Neuronal stem cell (in vitro differentiated cells): ENCODE results near the gene CCDC102A.

Experiments used
- DNase-seq: peaks from one replicate; pipeline ENCODE4 v3.0.0-alpha.2; 2013; ENCODE audit warnings: low spot score
- H2AFZ ChIP-seq: one replicate; pipeline ENCODE4 v1.6.1; 2013; ENCODE audit warnings: mild to moderate bottlenecking, low read length, inconsistent platforms
- H2AK5ac ChIP-seq: 2 replicates; pipeline ENCODE4 v1.6.1; 2013; ENCODE audit warnings: low read depth, mild to moderate bottlenecking, inconsistent platforms, low read length, moderate library complexity, mixed read lengths
- H2BK120ac ChIP-seq: 2 replicates; pipeline ENCODE4 v1.6.1; 2013; ENCODE audit warnings: low read depth, mild to moderate bottlenecking, inconsistent platforms, low read length, moderate library complexity, mixed read lengths
- H2BK12ac ChIP-seq: one replicate; pipeline ENCODE4 v1.6.1; 2013; ENCODE audit warnings: low read length, inconsistent platforms
- H2BK15ac ChIP-seq: 2 replicates; pipeline ENCODE4 v1.6.1; 2013; ENCODE audit warnings: mild to moderate bottlenecking, low read length, inconsistent platforms, mixed read lengths
- H2BK5ac ChIP-seq: one replicate; pipeline ENCODE4 v1.6.1; 2013; ENCODE audit warnings: inconsistent platforms, mild to moderate bottlenecking, low read length, moderate library complexity
- H3K14ac ChIP-seq: one replicate; pipeline ENCODE4 v1.6.1; 2013; ENCODE audit warnings: low read length, inconsistent platforms
- H3K18ac ChIP-seq: 2 replicates; pipeline ENCODE4 v1.6.1; 2013; ENCODE audit warnings: low read length, inconsistent platforms
- H3K23ac ChIP-seq: 2 replicates; pipeline ENCODE4 v1.6.1; 2013; ENCODE audit warnings: low read depth, mild to moderate bottlenecking, mixed read lengths, low read length, inconsistent platforms; ENCODE audit not compliant: poor library complexity
- H3K27ac ChIP-seq: replicated peaks from 3 replicates; pipeline ENCODE4 v1.5.1; 2013; ENCODE audit warnings: low read length, inconsistent platforms
- H3K27me3 ChIP-seq, 3 experiments: 2 replicates each; pipeline ENCODE4 v1.6.1; 2013; ENCODE audit warnings: low read length in 3 of 3, mild to moderate bottlenecking in 2 of 3, inconsistent platforms in 1 of 3, low read depth in 1 of 3, mixed read lengths in 1 of 3, moderate library complexity in 1 of 3; ENCODE audit not compliant: control insufficient read depth in 3 of 3, insufficient read depth in 3 of 3
- H3K36me3 ChIP-seq, 2 donors: replicated peaks in 1 of 2; 2 replicates each; pipeline ENCODE4 v1.6.1; 2013; ENCODE audit warnings: low read length in 2 of 2; ENCODE audit not compliant: control insufficient read depth in 2 of 2, insufficient read depth in 2 of 2
- H3K4ac ChIP-seq: 2 replicates; pipeline ENCODE4 v1.6.1; 2013; ENCODE audit warnings: inconsistent platforms, mild to moderate bottlenecking, low read length, moderate library complexity
- H3K4me1 ChIP-seq, 2 donors: 1 replicate in 1 of 2; 2 replicates in 1 of 2; pipeline ENCODE4 v1.6.1; 2013; ENCODE audit warnings: low read length in 2 of 2, low read depth in 1 of 2; ENCODE audit not compliant: control insufficient read depth in 2 of 2, insufficient read depth in 1 of 2
- H3K4me2 ChIP-seq: one replicate; pipeline ENCODE4 v1.6.1; 2013; ENCODE audit warnings: mild to moderate bottlenecking, low read length, inconsistent platforms; ENCODE audit not compliant: insufficient read depth, poor library complexity, severe bottlenecking
- H3K4me3 ChIP-seq, 2 donors: 2 replicates each; pipeline ENCODE4 v1.5.1; 2013; ENCODE audit warnings: low read length in 2 of 2, mild to moderate bottlenecking in 2 of 2, inconsistent platforms in 1 of 2, moderate library complexity in 1 of 2
- H3K79me1 ChIP-seq: one replicate; pipeline ENCODE4 v1.6.1; 2013; ENCODE audit warnings: low read depth, mild to moderate bottlenecking, inconsistent platforms, low read length, moderate library complexity
- H3K9ac ChIP-seq: one replicate; pipeline ENCODE4 v1.6.1; 2013; ENCODE audit warnings: mild to moderate bottlenecking, low read depth, low read length, inconsistent platforms; ENCODE audit not compliant: poor library complexity
- H3K9me3 ChIP-seq, 2 donors: replicated peaks in 1 of 2; 2 replicates each; pipeline versions ENCODE3 to v1.6.1; 2013; ENCODE audit warnings: low read length in 2 of 2, mild to moderate bottlenecking in 2 of 2, inconsistent platforms in 1 of 2, low read depth in 1 of 2, mixed read lengths in 1 of 2, moderate library complexity in 1 of 2; ENCODE audit not compliant: control insufficient read depth in 2 of 2, insufficient read depth in 1 of 2
- H4K8ac ChIP-seq: one replicate; pipeline ENCODE4 v1.6.1; 2013; ENCODE audit warnings: low read depth, mild to moderate bottlenecking, inconsistent platforms, low read length, moderate library complexity
- H4K91ac ChIP-seq: one replicate; pipeline ENCODE4 v1.6.1; 2013; ENCODE audit warnings: low read length, low read depth, mild to moderate bottlenecking, inconsistent platforms; ENCODE audit not compliant: poor library complexity
- WGBS, 2 donors: extraction: QIAGEN DNeasy Blood & Tissue Kit; methylation state at CpG; one replicate each; pipeline ENCODE4 v1.1.7; 2013; ENCODE audit warnings: missing lambda C conversion rate in 2 of 2, mixed read lengths in 1 of 2; ENCODE audit not compliant: insufficient read length in 2 of 2, insufficient replicate concordance in 1 of 2; ENCODE audit errors: extremely low coverage in 2 of 2; 5-methylcytosine and 5-hydroxymethylcytosine counted together

The CCDC102A gene

GRCh38 chr16:57493767-57494166 is 42.6 kb downstream of the CCDC102A start:
- Histone ChIP-seq H3K23ac (no peak overlapping the region), H2BK15ac (no peak overlapping the region), H3K9ac (no peak overlapping the region), H3K4me1 (peaks cover 0 to 5% of the 10 kb centered on the region in 2 donors), H3K4ac (no peak overlapping the region), H2BK120ac (no peak overlapping the region), H2BK12ac (no peak overlapping the region), H4K8ac (no peak overlapping the region), H3K4me2 (no peak overlapping the region), H3K18ac (no peak overlapping the region), H4K91ac (no peak overlapping the region), H3K27me3 (peaks cover 0 to 7% (median 0%) of the 10 kb centered on the region in 3 experiments), H2BK5ac (no peak overlapping the region), H3K9me3 (peaks cover 3 to 7% of the 10 kb centered on the region in 2 donors), H3K27ac (no peak overlapping the region), H3K36me3 (no peaks in the 10 kb centered on the region), H2AK5ac (no peak overlapping the region), H3K14ac (no peak overlapping the region), H3K79me1 (no peaks in the 10 kb centered on the region), H2AFZ (no peak overlapping the region), H3K4me3 (no peak overlapping the region)
- no CpG with 5 or more reads among the region's 4 CpGs for WGBS, 2 donors
- DNase-seq: no peak

GRCh38 chr16:57489229-57489628 is 47.1 kb downstream of the CCDC102A start:
- no peak overlapping the region for H2BK15ac ChIP-seq
- no peak overlapping the region for H3K27ac ChIP-seq
- H2AFZ ChIP-seq: no peak overlapping the region
- no peak overlapping the region for H2BK12ac ChIP-seq
- peaks cover 0 to 17% (median 3%) of the 10 kb centered on the region in 3 experiments for H3K27me3 ChIP-seq
- H4K91ac ChIP-seq: no peak overlapping the region
- no peak overlapping the region for H3K14ac ChIP-seq
- no peak overlapping the region for H2BK5ac ChIP-seq
- no peak overlapping the region for H3K18ac ChIP-seq
- no peak overlapping the region for H3K4me2 ChIP-seq
- no peak overlapping the region for H2AK5ac ChIP-seq
- H3K79me1 ChIP-seq: peaks cover 2% of the 10 kb centered on the region
- no peak for DNase-seq
- no peak overlapping the region for H2BK120ac ChIP-seq
- no peaks in the 10 kb centered on the region for H3K36me3 ChIP-seq
- H3K4ac ChIP-seq: no peak overlapping the region
- peaks cover 3 to 7% of the 10 kb centered on the region in 2 donors for H3K9me3 ChIP-seq
- no peak overlapping the region for H4K8ac ChIP-seq
- no peak overlapping the region for H3K23ac ChIP-seq
- peaks cover 9 to 15% of the 10 kb centered on the region in 2 donors for H3K4me1 ChIP-seq
- H3K9ac ChIP-seq: no peak overlapping the region
- WGBS, 2 donors: no CpG with 5 or more reads among the region's 5 CpGs
- H3K4me3 ChIP-seq: no peak overlapping the region

- H4K91ac ChIP-seq: no peak overlapping the region
- no peak overlapping the region for H3K27ac ChIP-seq
- H3K14ac ChIP-seq: no peak overlapping the region
- peak overlapping the region in 1 of 2 donors; percentile 42 for H3K4me3 ChIP-seq
- peak overlapping the region; percentile 96 for H2AFZ ChIP-seq
- peaks cover 9 to 11% of the 10 kb centered on the region in 2 donors for H3K4me1 ChIP-seq
- H4K8ac ChIP-seq: peak overlapping the region; percentile 70
- no peak overlapping the region for H2BK5ac ChIP-seq
- H3K9me3 ChIP-seq: peaks cover 3 to 7% of the 10 kb centered on the region in 2 donors
- no peak overlapping the region for H2AK5ac ChIP-seq
- H2BK120ac ChIP-seq: no peak overlapping the region
- peak overlapping the region; percentile 23 for H3K18ac ChIP-seq
- no peak overlapping the region for H2BK15ac ChIP-seq
- H3K27me3 ChIP-seq: peaks cover 0 to 28% (median 3%) of the 10 kb centered on the region in 3 experiments
- H3K36me3 ChIP-seq: no peaks in the 10 kb centered on the region
- no peak for DNase-seq
- H2BK12ac ChIP-seq: no peak overlapping the region
- no peak overlapping the region for H3K4ac ChIP-seq
- no peak overlapping the region for H3K23ac ChIP-seq
- peaks cover 9% of the 10 kb centered on the region for H3K79me1 ChIP-seq
- WGBS, 2 donors: no CpG with 5 or more reads among the region's 8 CpGs
- no peak overlapping the region for H3K9ac ChIP-seq
- H3K4me2 ChIP-seq: no peak overlapping the region
Measured at GRCh38 chr16:57486858-57487834, 49.2 kb downstream of the CCDC102A start.
